Subcutaneous abdominal adipose tissue (tissue), 5 donors: ENCODE results near the gene ZNF431.

Source experiments
- H3K27ac ChIP-seq: one replicate; pipeline ENCODE4 v1.7.0; 2013; ENCODE audit warnings: low read depth, mild to moderate bottlenecking, inconsistent platforms, low read length, moderate library complexity
- H3K27me3 ChIP-seq, 5 donors: one replicate each; pipeline ENCODE4 v1.7.0; 2013; ENCODE audit warnings: low read length in 5 of 5, inconsistent platforms in 1 of 5; ENCODE audit not compliant: control insufficient read depth in 5 of 5, insufficient read depth in 4 of 5
- H3K36me3 ChIP-seq, 5 donors: one replicate each; pipeline ENCODE4 v1.7.0; 2013; ENCODE audit warnings: low read length in 5 of 5; ENCODE audit not compliant: control insufficient read depth in 5 of 5, insufficient read depth in 5 of 5
- H3K4me1 ChIP-seq, 5 donors: one replicate each; pipeline ENCODE4 v1.7.0; 2013; ENCODE audit warnings: low read length in 5 of 5, mild to moderate bottlenecking in 3 of 5, moderate library complexity in 1 of 5; ENCODE audit not compliant: control insufficient read depth in 5 of 5, insufficient read depth in 5 of 5
- H3K4me3 ChIP-seq, 5 donors: one replicate each; pipeline ENCODE4 v1.7.0; 2013; ENCODE audit warnings: low read length in 5 of 5, low read depth in 1 of 5
- H3K9ac ChIP-seq, 5 donors: one replicate each; pipeline ENCODE4 v1.7.0; 2013; ENCODE audit warnings: low read length in 5 of 5, mild to moderate bottlenecking in 4 of 5, moderate library complexity in 3 of 5
- H3K9me3 ChIP-seq, 5 donors: one replicate each; pipeline ENCODE4 v1.7.0; 2013; ENCODE audit warnings: low read length in 5 of 5; ENCODE audit not compliant: control insufficient read depth in 5 of 5
- donor health status: healthy.
- donor health status: healthy.
- donor health status: healthy.
- donor health status: healthy.
- donor health status: healthy.

The ZNF431 gene

DNA sequence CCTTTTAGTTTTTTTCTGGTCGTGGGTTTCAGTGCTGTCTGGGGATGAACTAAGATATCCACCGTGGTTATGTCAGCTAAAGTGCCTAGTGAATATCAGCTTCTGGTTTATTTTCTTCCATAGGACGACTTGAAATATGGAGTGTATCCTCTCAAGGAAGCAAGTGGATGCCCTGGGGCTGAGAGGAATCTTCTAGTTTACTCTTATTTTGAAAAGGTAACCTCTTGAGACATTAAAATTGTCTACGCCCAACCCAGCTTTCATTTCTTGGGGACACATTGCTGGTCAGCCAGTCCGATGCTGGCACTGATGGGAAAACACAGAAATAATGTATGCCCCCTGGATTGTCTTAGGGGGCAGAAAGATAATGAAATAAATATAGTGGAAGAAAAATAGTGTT lies 1.6 kb downstream of the ZNF431 start:
- Histone ChIP-seq H3K4me1 (peaks cover 2 to 10% (median 8%) of the 10 kb centered on the region in 5 donors), H3K27ac (no peak overlapping the region), H3K27me3 (no peaks in the 10 kb centered on the region), H3K9ac (no peak overlapping the region), H3K36me3 (peaks cover 8 to 19% (median 14%) of the 10 kb centered on the region in 5 donors), H3K9me3 (no peaks in the 10 kb centered on the region), H3K4me3 (no peak overlapping the region)

DNA sequence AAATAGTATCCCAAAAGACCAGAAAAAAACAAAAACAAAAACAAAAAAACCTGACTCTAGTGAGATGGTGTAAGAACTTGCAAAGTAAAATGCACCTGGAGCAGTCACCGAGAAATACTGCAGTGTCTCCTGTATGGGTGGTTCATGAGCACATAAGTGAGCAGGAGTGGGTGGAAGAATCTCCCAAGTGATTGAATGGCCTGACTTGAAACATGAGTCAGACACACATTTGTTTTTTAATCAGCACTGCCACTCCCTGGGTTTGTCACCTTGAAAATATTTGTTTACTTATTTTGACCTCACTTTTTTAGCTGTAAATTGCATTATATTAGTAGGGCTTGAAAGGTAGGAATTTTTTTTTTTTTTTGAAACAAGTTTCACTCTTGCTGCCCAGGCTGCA lies 2.0 kb downstream of the ZNF431 start:
- Histone ChIP-seq H3K36me3 (peaks cover 11 to 19% (median 14%) of the 10 kb centered on the region in 5 donors), H3K4me3 (no peak overlapping the region), H3K27me3 (no peaks in the 10 kb centered on the region), H3K27ac (no peak overlapping the region), H3K9me3 (no peaks in the 10 kb centered on the region), H3K9ac (no peak overlapping the region), H3K4me1 (peaks cover 2 to 10% (median 8%) of the 10 kb centered on the region in 5 donors)

DNA sequence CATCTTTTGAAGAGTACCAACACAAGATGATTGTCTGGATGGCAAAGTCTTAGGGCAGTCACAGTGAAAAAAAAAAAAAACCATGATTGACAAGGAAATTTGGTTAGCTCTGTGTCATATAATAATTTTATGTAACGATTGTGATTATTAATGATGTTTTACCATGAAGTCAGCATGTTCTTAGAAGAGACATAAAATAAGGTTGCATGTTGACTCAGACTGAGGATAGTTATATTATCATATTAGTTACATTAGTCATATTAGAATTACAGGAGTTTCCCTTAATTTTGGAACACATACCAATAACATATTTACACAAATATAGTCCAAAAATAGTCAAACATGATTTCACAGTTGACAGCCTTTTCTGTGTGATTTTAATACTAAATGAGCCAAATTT lies 5.7 kb downstream of the ZNF431 start:
- peaks cover 2 to 5% (median 4%) of the 10 kb centered on the region in 5 donors for H3K4me1 ChIP-seq
- no peak overlapping the region for H3K27ac ChIP-seq
- peaks cover 24 to 38% (median 37%) of the 10 kb centered on the region in 5 donors for H3K36me3 ChIP-seq

DNA sequence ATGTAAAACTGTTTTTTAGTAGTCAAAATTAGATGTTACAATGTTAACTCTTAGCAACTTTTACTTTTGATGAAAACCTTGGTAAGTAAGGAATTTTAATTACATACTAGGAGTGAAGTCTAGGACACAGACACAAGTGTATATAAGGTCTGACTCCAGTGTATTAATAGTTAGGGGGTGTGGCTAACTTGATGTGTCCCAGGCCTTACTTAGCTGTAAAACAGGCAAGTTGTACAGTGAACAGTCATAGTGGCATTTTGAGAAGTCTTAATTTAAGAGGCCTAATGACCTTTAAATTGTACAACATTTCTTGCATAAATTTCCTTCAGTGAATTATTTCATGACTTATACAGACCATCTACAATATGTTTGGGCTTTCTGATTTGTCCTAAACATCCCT lies 6.8 kb downstream of the ZNF431 start:
- Histone ChIP-seq H3K27me3 (no peaks in the 10 kb centered on the region), H3K9ac (no peak overlapping the region), H3K4me1 (no peaks in the 10 kb centered on the region), H3K36me3 (peaks cover 30 to 46% (median 43%) of the 10 kb centered on the region in 5 donors), H3K9me3 (no peaks in the 10 kb centered on the region), H3K27ac (no peak overlapping the region), H3K4me3 (no peak overlapping the region)

More for the DNA sequence above, 5.7 kb downstream of the ZNF431 start:
- Histone ChIP-seq H3K4me3 (no peak overlapping the region), H3K9ac (no peak overlapping the region), H3K27me3 (no peaks in the 10 kb centered on the region), H3K9me3 (no peaks in the 10 kb centered on the region)

DNA sequence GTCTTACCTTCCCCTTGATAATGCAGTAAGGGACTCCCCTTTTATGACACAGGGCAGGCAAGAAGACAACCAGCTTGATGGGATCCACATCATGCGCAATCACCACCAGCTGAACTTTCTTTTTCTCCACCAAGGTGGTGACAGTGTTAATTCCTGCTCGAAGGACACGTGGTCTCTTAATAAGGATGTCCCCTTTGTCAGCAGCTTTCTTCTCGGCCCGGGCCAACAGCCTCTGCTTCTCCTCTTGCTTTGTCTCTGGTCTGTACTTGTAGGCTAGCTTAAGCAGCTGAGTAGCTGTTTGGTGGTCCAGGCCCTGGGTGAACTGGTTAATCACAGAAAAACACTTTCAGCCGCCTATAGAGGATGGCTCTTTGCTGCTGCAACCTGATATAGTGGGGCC lies 8.0 kb downstream of the ZNF431 start:
- no peak overlapping the region for H3K27ac ChIP-seq
- no peaks in the 10 kb centered on the region for H3K4me1 ChIP-seq
- H3K36me3 ChIP-seq: peaks cover 25 to 40% (median 38%) of the 10 kb centered on the region in 5 donors
- H3K4me3 ChIP-seq: no peak overlapping the region
- no peaks in the 10 kb centered on the region for H3K9me3 ChIP-seq
- H3K9ac ChIP-seq: no peak overlapping the region
- no peaks in the 10 kb centered on the region for H3K27me3 ChIP-seq

DNA sequence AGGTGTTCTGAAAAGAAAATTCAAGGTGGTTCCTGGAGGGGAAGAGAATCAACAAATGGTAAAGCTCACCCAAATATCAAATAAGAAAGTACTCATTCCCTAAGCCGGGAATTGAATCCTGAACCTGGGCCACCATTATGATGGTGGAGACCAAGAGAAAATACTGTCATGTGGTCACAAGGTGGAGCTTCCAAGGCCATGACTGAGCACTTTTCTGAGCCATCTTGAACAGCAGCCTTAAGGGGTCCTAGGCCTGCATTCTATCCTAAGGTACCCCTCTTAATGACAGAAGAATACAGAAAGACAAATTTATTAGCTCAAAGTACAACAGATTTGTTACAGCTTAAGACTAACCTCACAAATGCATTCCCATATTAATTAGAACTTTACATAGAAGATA lies 9.6 kb downstream of the ZNF431 start:
- peaks cover 0 to 3% (median 0%) of the 10 kb centered on the region in 5 donors for H3K9me3 ChIP-seq
- no peak overlapping the region for H3K4me3 ChIP-seq
- H3K27me3 ChIP-seq: no peaks in the 10 kb centered on the region
- H3K4me1 ChIP-seq: no peaks in the 10 kb centered on the region
- H3K27ac ChIP-seq: no peak overlapping the region
- H3K9ac ChIP-seq: no peak overlapping the region
- peaks cover 24 to 39% (median 32%) of the 10 kb centered on the region in 5 donors for H3K36me3 ChIP-seq

DNA sequence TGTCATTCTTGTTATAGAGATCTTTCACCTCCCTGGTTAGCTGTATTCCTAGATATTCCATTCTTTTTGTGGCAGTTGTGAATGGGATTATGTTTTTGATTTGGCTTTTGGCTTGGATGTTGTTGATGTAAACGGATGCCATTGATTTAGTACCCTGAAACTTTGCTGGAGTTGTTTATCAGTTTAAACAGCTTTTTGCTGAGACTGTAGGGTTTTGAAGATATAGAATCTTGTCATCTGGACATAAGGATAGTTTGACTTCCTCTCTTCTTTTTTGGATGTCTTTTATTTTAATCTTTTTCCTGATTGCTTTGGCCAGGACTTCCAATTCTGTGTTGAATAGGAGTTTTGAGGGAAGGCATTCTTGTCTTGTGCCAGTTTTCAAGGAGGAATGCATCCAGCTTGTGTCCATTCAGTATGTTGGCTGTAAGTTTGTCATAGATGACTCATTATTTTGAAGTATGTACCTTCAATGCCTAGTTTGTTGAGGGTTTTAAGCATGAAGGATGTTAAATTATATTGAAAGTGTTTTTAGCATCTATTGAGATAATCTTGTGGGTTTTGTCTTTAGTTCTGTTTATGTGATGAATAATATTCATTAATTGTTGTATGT lies 16.8 kb downstream of the ZNF431 start:
- H3K27me3 ChIP-seq: no peaks in the 10 kb centered on the region
- peaks cover 4 to 11% (median 5%) of the 10 kb centered on the region in 5 donors for H3K36me3 ChIP-seq
- no peak overlapping the region for H3K27ac ChIP-seq
- peaks cover 0 to 3% (median 0%) of the 10 kb centered on the region in 5 donors for H3K9me3 ChIP-seq
- H3K4me1 ChIP-seq: peaks cover 0 to 4% (median 0%) of the 10 kb centered on the region in 5 donors
- no peak overlapping the region for H3K9ac ChIP-seq
- H3K4me3 ChIP-seq: no peak overlapping the region

DNA sequence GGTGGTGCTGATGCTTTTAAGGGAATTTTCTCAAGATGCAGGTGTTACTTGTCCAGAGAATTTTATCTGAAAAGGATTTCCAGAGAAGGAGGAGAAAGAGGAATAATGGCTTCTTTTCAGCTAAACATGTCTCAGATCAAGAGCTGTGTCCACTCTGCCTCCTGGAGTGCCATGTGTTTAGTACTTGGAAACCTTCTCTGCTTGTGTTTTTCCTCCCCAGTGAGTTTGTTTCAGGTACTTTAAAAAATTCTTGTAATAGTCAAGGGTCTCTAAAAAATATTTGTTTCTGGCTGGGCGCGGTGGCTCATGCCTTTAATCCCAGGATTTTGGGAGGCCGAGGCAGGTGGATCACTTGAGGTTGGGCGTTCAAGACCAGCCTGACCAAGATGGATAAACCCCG lies 22.7 kb downstream of the ZNF431 start:
- Histone ChIP-seq H3K36me3 (peaks cover 3 to 23% (median 12%) of the 10 kb centered on the region in 5 donors), H3K4me1 (no peaks in the 10 kb centered on the region), H3K9ac (no peak overlapping the region), H3K27me3 (no peaks in the 10 kb centered on the region), H3K9me3 (no peaks in the 10 kb centered on the region), H3K4me3 (no peak overlapping the region), H3K27ac (no peak overlapping the region)

DNA sequence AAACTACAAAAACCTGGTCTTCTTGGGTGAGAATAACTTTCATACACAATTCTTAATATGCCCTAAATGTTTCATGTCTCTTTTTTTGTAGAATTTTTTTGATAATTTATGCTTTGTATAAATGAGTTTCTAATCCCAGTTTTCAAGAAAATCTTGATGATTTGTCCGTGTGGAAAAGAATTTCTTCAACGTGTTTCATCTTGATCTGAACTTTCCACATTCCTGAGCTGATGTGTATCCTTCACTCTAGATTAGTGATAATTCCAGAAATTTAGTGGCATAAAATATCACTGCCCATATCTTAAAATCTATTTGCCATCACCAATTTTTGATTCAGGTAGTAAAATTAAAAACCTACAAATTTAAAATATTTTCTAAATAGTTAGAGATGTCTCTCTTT lies 24.6 kb downstream of the ZNF431 start:
- Histone ChIP-seq H3K4me3 (no peak overlapping the region), H3K27me3 (no peaks in the 10 kb centered on the region)

DNA sequence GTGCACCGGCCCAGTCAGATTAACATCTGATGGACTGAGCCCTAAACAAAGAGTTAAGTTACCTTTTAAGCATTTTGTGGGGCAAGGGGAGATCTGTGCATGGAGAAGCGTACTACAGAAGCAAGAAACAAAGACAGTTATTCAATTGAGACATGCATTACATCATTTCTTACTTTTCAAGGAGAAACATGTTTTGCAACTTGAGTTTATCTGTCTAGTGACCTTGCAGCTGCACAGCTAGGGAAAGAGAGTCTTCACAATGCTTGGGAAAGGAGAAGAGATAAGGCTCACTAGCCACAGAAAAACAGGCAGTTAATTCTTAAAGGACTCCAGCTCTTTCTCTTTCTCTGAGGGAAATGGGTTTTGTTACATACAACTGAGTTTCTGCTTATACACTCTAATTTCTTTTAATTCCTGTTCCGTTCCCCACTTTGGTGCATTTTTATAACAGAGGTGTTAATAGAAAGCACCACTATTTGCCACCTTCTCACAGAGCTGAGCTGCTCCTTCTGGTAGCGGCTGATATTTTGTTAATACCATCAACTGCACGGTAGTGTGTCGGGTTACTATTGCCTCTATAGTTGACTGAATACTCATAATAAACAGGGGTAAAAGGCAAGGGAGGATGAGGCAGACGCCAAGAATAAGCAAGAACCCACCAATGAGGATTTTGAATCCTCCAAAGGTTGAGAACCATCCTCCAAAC lies 55.9 kb downstream of the ZNF431 start:
- Histone ChIP-seq H3K27me3 (no peaks in the 10 kb centered on the region), H3K36me3 (no peaks in the 10 kb centered on the region), H3K27ac (no peak overlapping the region), H3K9me3 (no peaks in the 10 kb centered on the region), H3K4me1 (no peaks in the 10 kb centered on the region), H3K4me3 (no peak overlapping the region), H3K9ac (no peak overlapping the region)

More for the DNA sequence above, 24.6 kb downstream of the ZNF431 start:
- no peak overlapping the region for H3K9ac ChIP-seq
- no peak overlapping the region for H3K27ac ChIP-seq
- H3K36me3 ChIP-seq: peaks cover 4 to 29% (median 17%) of the 10 kb centered on the region in 5 donors
- no peaks in the 10 kb centered on the region for H3K9me3 ChIP-seq
- no peaks in the 10 kb centered on the region for H3K4me1 ChIP-seq
